GM12878 (cell line): ENCODE measurements around the gene LYPLA2. TPM values are rescaled to one million over a fixed set of nuclear protein-coding genes. Genes with fewer than 3 reads are reported as not detected.
A peak's percentile ranks its signal among the peaks of the same experiment; 100 is the strongest.

Experiments
- ATAC-seq: fragments of 200-7000 bp; cut with Tn5 transposase; 3 replicates; pipeline ENCODE4 v1.9.1; 2020; ENCODE audit warnings: mild to moderate bottlenecking, moderate library complexity
- BruUV-seq: library from RNA; stranded (reverse); fragments of 400-500 nt; replicated peaks from 2 replicates; lab custom pipeline; 2021; lab: Mats Ljungman, UMichigan
- CTCF ChIA-PET: fragments of 300-600 bp; sonication (Branson Sonifier 250); formaldehyde crosslinking; extraction: SDS; loops from one replicate; lab custom pipeline; 2021; ENCODE audit warnings: inconsistent platforms; lab: Yijun Ruan, JAX
- POLR2A ChIA-PET: fragments of 350-600 bp; formaldehyde crosslinking; extraction: SDS; loops from one replicate; lab custom pipeline; 2021; ENCODE audit warnings: inconsistent platforms; lab: Charles Lee
- RAD21 ChIA-PET: fragments of 300-600 bp; sonication (Branson Sonifier 250); formaldehyde crosslinking; loops from one replicate; lab custom pipeline; 2023; ENCODE audit warnings: antibody characterized with exemption; ENCODE audit not compliant: unreplicated experiment; lab: Charles Lee
- SMC1A ChIA-PET: fragments of 300-600 bp; sonication (Branson Sonifier 250); formaldehyde crosslinking; loops from one replicate; lab custom pipeline; 2023; ENCODE audit not compliant: unreplicated experiment, uncharacterized antibody; lab: Charles Lee
- DNase-seq: peaks from one replicate; pipeline ENCODE4 v3.0.0-alpha.2; 2011; ENCODE audit warnings: low read depth, low spot score
- FAIRE-seq: peaks from 3 replicates; lab custom pipeline; 2011; peaks lifted over from hg19 to GRCh38; lab: Jason Lieb, UNC
- H2AFZ ChIP-seq: 2 replicates; pipeline ENCODE4 v1.6.0; 2011; ENCODE audit warnings: low read depth, low read length, control low read depth; ENCODE audit not compliant: control insufficient read depth
- H3K27ac ChIP-seq: 2 replicates; pipeline ENCODE4 v1.5.1; 2011; ENCODE audit warnings: control low read depth; ENCODE audit not compliant: control insufficient read depth, insufficient read depth
- H3K27me3 ChIP-seq, 2 experiments: replicated peaks in 1 of 2; 2 replicates each; pipeline versions ENCODE4 v1.6.0 to v1.6.1; 2011; ENCODE audit warnings: low read length in 1 of 2; ENCODE audit not compliant: control insufficient read depth in 2 of 2, insufficient read depth in 2 of 2
- H3K36me3 ChIP-seq, 2 experiments: 2 replicates each; pipeline ENCODE4 v1.5.1; 2011; ENCODE audit warnings: low read length in 1 of 2; ENCODE audit not compliant: control insufficient read depth in 2 of 2, insufficient read depth in 2 of 2
- H3K4me1 ChIP-seq: 2 replicates; pipeline ENCODE4 v1.6.1; 2011; ENCODE audit warnings: mild to moderate bottlenecking, low read length, moderate library complexity, mixed read lengths; ENCODE audit not compliant: control insufficient read depth, insufficient read depth
- H3K4me2 ChIP-seq: 2 replicates; pipeline ENCODE4 v1.6.0; 2011; ENCODE audit warnings: control low read depth; ENCODE audit not compliant: control insufficient read depth, insufficient read depth
- H3K4me3 ChIP-seq: fragments of 200-600 bp; sonication (generic); 2 replicates; pipeline ENCODE4 v1.5.1; 2016
- H3K79me2 ChIP-seq: 2 replicates; pipeline ENCODE4 v1.6.0; 2011; ENCODE audit warnings: low read length; ENCODE audit not compliant: control insufficient read depth, insufficient read depth
- H3K9ac ChIP-seq: 2 replicates; pipeline ENCODE4 v1.8.0; 2011; ENCODE audit warnings: low read length, control low read depth, mixed read lengths; ENCODE audit not compliant: control insufficient read depth, insufficient read depth
- H3K9me3 ChIP-seq: replicated peaks from 3 replicates; pipeline ENCODE4 v1.5.1; 2011; ENCODE audit warnings: mild to moderate bottlenecking, low read length; ENCODE audit not compliant: control insufficient read depth, insufficient read depth
- H4K20me1 ChIP-seq: 2 replicates; pipeline ENCODE4 v1.6.0; 2011; ENCODE audit not compliant: control insufficient read depth, insufficient read depth
- ATF7 ChIP-seq: fragments of 450-650 bp; IDR thresholded peaks from 2 replicates; pipeline ENCODE4 v1.6.1; 2016; ENCODE audit warnings: low read depth, mild to moderate bottlenecking
- BHLHE40 ChIP-seq, 2 experiments: fragments of 450-650 bp in 1 of 2; IDR thresholded peaks; 2 replicates each; pipeline ENCODE4 v1.6.1; 2011 to 2017; ENCODE audit warnings: low read depth in 2 of 2, borderline replicate concordance in 1 of 2, improper control_type of control experiment in 1 of 2, low read length in 1 of 2, mild to moderate bottlenecking in 1 of 2
- CBX5 ChIP-seq: sonication (generic); IDR thresholded peaks from 2 replicates; pipeline ENCODE4 v1.6.1; 2016; ENCODE audit warnings: low read depth, moderate library complexity, mild to moderate bottlenecking, inconsistent platforms
- FOXM1 ChIP-seq: IDR thresholded peaks from 2 replicates; pipeline ENCODE4 v1.6.1; 2012; ENCODE audit warnings: low read depth, mild to moderate bottlenecking, inconsistent platforms, low read length, moderate library complexity
- HDAC2 ChIP-seq: fragments of 200-600 bp; sonication (generic); IDR thresholded peaks from 2 replicates; pipeline ENCODE4 v1.6.1; 2017
- MYB ChIP-seq: fragments of 150-350 bp; IDR thresholded peaks from 2 replicates; pipeline ENCODE4 v1.6.1; 2014; ENCODE audit warnings: mild to moderate bottlenecking, low read depth, low read length, borderline replicate concordance
- NFYB ChIP-seq: IDR thresholded peaks from 2 replicates; pipeline ENCODE4 v1.6.1; 2011; ENCODE audit warnings: low read depth, mild to moderate bottlenecking, low read length, improper control_type of control experiment, moderate library complexity; ENCODE audit not compliant: insufficient read depth
- ZNF24 ChIP-seq: fragments of 450-650 bp; IDR thresholded peaks from 2 replicates; pipeline ENCODE4 v1.6.1; 2017; ENCODE audit warnings: antibody characterized with exemption, mild to moderate bottlenecking
- ZNF274 ChIP-seq: IDR thresholded peaks from one replicate; pipeline ENCODE4 v1.8.0; 2011; ENCODE audit not compliant: insufficient read length, insufficient read depth
- WGBS: methylation state at CpG from one replicate; pipeline ENCODE4 v1.1.6; 2016; ENCODE audit warnings: low lambda C conversion rate; ENCODE audit not compliant: insufficient replicate concordance, insufficient coverage; ENCODE audit errors: missing lambda C conversion rate; 5-methylcytosine and 5-hydroxymethylcytosine counted together
- in situ Hi-C: fragments of 300-500 bp; cut with MboI; formaldehyde crosslinking; loops from 9 replicates; pipeline ENCODE4 v1.14.3; 2018; ENCODE audit warnings: mixed read lengths
- intact Hi-C: fragments of 100-400 bp; cut with micrococcal nuclease; formaldehyde crosslinking; loops from one replicate; pipeline ENCODE4 v1.14.2; 2022; ENCODE audit not compliant: unreplicated experiment
- polyA plus RNA-seq, 11 experiments: library from polyadenylated mRNA; depleted of rRNA in 4 of 11; unstranded in 6 of 11; stranded (reverse) in 5 of 11; fragments of >200 nt; fragmentation: Nextera tagmentation in 4 of 11; fragmentation: Illumina TruSeq in 1 of 11; extraction: Ambion mirVana in 4 of 11; extraction: Trizol in 1 of 11; gene quantifications; 1 replicate in 1 of 11; 2 replicates in 10 of 11; pipeline versions ENCODE4 v1.2.1 to v1.2.3, GENCODE V29; 2011 to 2016; ENCODE audit warnings: inconsistent platforms in 2 of 11, missing spikeins in 2 of 11, low read depth in 1 of 11
- total RNA-seq, 4 experiments: library from RNA; depleted of rRNA in 3 of 4; stranded (reverse); fragments of >200 nt in 3 of 4; fragmentation: Illumina TruSeq in 1 of 4; extraction: Trizol in 1 of 4; gene quantifications; 2 replicates each; pipeline versions ENCODE4 v1.2.1 to v1.2.3, GENCODE V29; 2013 to 2021

LYPLA2 gene
- total and polyA plus RNA-seq, 10 of the 15 experiments (the other 5 are each of a cell fraction or from before 2014, with no cell fraction given): 2.7 to 129 (median 62.3) TPM

DNA sequence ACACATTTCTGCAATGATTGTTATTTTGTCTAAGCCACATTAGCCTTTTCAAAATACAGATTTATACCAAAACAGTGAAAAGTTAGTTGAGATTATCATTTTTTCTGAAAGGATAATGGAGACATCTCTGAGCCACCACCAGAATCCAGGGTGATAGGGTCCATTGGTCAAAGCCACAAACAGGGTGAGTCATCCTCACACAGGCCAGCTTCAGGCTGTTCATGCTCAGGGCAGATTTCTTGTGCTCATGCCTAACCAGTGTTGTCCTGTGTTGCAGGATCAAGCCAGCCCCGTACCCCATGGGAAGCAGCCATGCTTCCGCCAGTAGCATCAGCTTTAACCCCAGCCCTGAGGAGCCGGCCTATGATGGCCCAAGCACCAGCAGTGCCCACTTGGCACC is 34.3 kb upstream of the LYPLA2 start:
- CTCF ChIA-PET: no interaction called here
- no peak overlapping the region for H2AFZ ChIP-seq
- SMC1A ChIA-PET: no interaction called here
- no peak for TF ChIP-seq HDAC2
- TF ChIP-seq NFYB: no peak
- TF ChIP-seq MYB: no peak
- TF ChIP-seq ZNF274: no peak
- TF ChIP-seq BHLHE40 (IDR thresholded peaks at IDR 0.05; ENCODE audit: borderline replicate concordance in 1 of 2, low read depth in 2 of 2, low read length in 1 of 2): no peak
- no peak for TF ChIP-seq CBX5
- TF ChIP-seq ZNF24: no peak
- TF ChIP-seq FOXM1: no peak
- TF ChIP-seq ATF7: no peak
- no peak overlapping the region for H3K4me3 ChIP-seq
- no TSS peak for BruUV-seq
- RAD21 ChIA-PET: no interaction called here
- in situ Hi-C loops: no loop called here
- whole genome bisulfite sequencing: 97% methylated on average over 3 of the region's 3 CpGs
- H4K20me1 ChIP-seq: peaks cover 2% of the 10 kb centered on the region; the same call in 1 of the 2 replicates
- intact Hi-C loops: no loop called here
- no peak overlapping the region for H3K4me2 ChIP-seq
- H3K9ac ChIP-seq: no peak overlapping the region
- POLR2A ChIA-PET: no interaction called here
- no peaks in the 10 kb centered on the region for H3K9me3 ChIP-seq
- no peak overlapping the region for H3K27ac ChIP-seq
- DNase-seq (no peak), FAIRE-seq (no peak), ATAC-seq (peak; percentile 45; the same call in 2 of the 3 replicates)
- H3K4me1 ChIP-seq: no peaks in the 10 kb centered on the region
- peaks cover 49 to 66% of the 10 kb centered on the region in 2 experiments for H3K36me3 ChIP-seq
- no peaks in the 10 kb centered on the region for H3K27me3 ChIP-seq
- peaks cover 3% of the 10 kb centered on the region for H3K79me2 ChIP-seq
